Nucleus accumbens (tissue), 56 donors: ENCODE measurements around the gene ZNF419.

Experiments
- DNase-seq, 56 donors: peaks; one replicate each; lab custom pipeline; 2025; lab: John Stamatoyannopoulos, UW

ZNF419 gene

DNA sequence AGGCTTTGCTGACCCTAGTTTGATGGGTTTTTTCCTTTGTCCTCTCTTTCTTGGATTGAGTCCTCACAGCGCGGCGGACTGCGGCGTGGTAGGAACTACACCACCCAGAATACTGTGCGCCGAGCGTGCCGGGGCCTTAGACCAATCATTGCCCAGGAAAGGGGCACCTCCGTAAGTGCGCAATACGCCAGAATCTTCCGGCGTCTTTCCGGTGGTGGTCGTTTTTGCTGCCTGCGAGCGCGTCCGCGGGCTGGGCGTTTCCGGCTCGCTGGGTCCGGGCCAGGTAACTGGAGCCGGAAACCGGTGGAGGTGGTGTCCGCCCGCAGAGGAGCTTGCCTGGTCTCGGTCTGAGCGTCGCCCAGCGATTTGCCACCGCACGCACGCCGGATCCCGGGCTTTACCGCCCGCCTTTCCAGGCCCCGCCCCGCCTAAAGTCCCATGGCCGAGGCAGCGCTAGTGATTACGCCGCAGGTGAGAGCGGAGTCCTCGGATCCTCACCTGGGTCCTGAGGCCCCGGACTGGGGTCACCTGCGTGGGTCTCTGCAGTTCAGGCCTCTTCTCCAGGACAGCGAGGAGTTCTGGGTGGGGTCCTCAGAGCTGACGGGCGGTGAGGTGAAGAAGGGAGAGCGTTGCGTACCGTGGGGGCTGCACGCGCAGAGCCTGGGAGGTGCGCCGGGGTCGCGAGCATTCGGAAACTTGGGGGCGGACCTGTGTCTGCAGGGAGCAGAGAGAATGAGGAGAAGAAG lies 39.8 kb downstream of the ZNF419 start, which contains the start of gene ZNF549:
ZNF549 (plus strand) TSS at position 221 of the 746 bp plus-strand sequence; CDS start at position 439, 218 bp downstream.
- DNase-seq, result peak in 55 of 56 donors; percentile 24 to 92 (median 68)

DNA sequence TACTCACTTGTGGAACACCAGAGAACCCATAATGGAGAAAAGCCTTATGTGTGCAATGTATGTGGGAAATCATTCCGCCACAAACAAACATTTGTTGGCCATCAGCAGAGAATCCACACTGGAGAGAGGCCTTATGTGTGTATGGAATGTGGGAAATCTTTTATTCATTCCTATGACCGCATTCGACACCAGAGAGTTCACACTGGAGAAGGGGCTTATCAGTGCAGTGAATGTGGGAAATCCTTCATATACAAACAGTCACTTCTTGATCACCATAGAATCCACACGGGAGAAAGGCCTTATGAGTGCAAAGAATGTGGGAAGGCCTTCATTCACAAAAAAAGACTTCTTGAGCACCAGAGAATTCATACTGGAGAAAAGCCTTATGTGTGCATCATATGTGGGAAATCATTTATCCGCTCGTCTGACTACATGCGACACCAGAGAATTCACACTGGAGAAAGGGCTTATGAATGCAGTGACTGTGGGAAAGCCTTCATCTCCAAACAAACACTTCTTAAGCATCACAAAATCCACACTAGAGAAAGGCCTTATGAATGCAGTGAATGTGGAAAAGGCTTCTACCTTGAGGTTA lies 50.5 kb downstream of the ZNF419 start:
- DNase-seq, result no peak
